Measurements from ENCODE around the gene PLXDC2.

PLXDC2 gene

GRCh38 chr10:19839090-19839489 lies 22.9 kb downstream of the PLXDC2 start:
- no peak overlapping the region for H3K4me3 ChIP-seq (ENCODE audit: low read length)
- DNase-seq (ENCODE audit: low read depth), result no peak
- TF ChIP-seq CTCF (IDR thresholded peaks at IDR 0.05; ENCODE audit: insufficient read depth, low read depth, low read length, missing control alignments), result no peak

- no peak overlapping the region for H3K4me3 ChIP-seq (ENCODE audit: low read length)
- DNase-seq (ENCODE audit: low read depth), result no peak
- TF ChIP-seq CTCF (IDR thresholded peaks at IDR 0.05; ENCODE audit: insufficient read depth, low read depth, low read length, missing control alignments), result no peak
Observed at GRCh38 chr10:19839552-19839951, 23.3 kb downstream of the PLXDC2 start.

GRCh38 chr10:19840776-19841175 lies 24.5 kb downstream of the PLXDC2 start:
- no peak for DNase-seq (ENCODE audit: low read depth)
- TF ChIP-seq CTCF (IDR thresholded peaks at IDR 0.05; ENCODE audit: insufficient read depth, low read depth, low read length, missing control alignments), result no peak
- no peak overlapping the region for H3K4me3 ChIP-seq (ENCODE audit: low read length)

- no peak for DNase-seq (ENCODE audit: low read depth)
- no peak overlapping the region for H3K4me3 ChIP-seq (ENCODE audit: low read length)
- no peak for TF ChIP-seq CTCF (IDR thresholded peaks at IDR 0.05; ENCODE audit: insufficient read depth, low read depth, low read length, missing control alignments)
Observed at GRCh38 chr10:19843487-19843886, 27.3 kb downstream of the PLXDC2 start.

GRCh38 chr10:19845503-19846368 lies 29.5 kb downstream of the PLXDC2 start:
- peak; percentile 51 for DNase-seq (ENCODE audit: low read depth)
- TF ChIP-seq CTCF (IDR thresholded peaks at IDR 0.05; ENCODE audit: insufficient read depth, low read depth, low read length, missing control alignments), result no peak
- no peak overlapping the region for H3K4me3 ChIP-seq (ENCODE audit: low read length)

GRCh38 chr10:19847321-19847720 lies 31.1 kb downstream of the PLXDC2 start:
- TF ChIP-seq CTCF (IDR thresholded peaks at IDR 0.05; ENCODE audit: insufficient read depth, low read depth, low read length, missing control alignments), result no peak
- no peak overlapping the region for H3K4me3 ChIP-seq (ENCODE audit: low read length)
- DNase-seq (ENCODE audit: low read depth), result peak; percentile 81

All from epithelial cell of esophagus (primary cell).